ENCODE data around the gene MMRN2.
"Not testable (repeated sequence)": the region's sequence is repeated elsewhere in the genome, so short reads cannot be mapped to it uniquely, and the experiment has no call there.

MMRN2 gene

GRCh38 chr10:86955501-86956194 lies 1.8 kb downstream of the MMRN2 start:
- DNase-seq = no peak

DNA sequence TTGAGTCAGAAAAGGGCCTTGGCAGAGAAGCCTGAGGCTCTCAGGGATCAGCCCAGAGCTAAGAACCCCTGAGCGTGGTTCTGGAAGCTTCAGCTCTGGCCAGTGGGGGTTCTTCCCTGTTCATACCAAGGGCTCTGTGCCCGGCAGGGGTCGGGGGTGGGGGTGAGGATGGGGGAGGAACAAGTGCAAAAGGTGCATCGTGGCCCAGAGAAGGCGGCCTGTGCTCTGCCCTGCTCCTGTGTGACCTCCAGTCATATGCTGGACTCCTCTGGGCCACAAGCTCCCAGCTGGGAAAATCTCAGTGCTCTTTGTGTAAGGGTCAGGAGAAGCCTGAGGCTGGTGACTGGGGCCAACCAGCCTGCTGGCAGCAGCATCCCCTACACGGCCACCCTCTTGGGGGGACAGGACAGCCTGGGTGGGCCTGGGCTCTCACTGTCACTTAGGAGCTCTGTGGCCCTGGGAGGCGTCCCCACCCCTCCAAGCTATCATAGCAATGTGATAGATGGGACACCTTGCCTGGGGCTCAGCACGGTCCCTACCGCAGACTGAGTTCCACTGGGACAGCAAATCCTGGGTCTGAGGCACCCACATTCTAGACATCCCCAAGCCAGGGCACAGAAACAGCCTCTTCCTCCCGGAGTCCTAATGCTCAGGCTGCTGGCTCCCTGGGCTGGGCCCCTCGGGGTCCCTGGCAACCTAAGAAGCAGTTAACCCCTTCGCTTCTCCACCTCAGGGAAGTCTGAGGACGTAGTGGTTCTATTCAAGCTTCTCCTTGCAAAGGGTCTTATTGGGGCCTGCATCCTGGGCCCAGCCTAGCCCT lies 2.5 kb downstream of the MMRN2 start:
- no peak for DNase-seq

GRCh38 chr10:86953747-86954680 lies 3.4 kb downstream of the MMRN2 start:
- no peak for DNase-seq

DNA sequence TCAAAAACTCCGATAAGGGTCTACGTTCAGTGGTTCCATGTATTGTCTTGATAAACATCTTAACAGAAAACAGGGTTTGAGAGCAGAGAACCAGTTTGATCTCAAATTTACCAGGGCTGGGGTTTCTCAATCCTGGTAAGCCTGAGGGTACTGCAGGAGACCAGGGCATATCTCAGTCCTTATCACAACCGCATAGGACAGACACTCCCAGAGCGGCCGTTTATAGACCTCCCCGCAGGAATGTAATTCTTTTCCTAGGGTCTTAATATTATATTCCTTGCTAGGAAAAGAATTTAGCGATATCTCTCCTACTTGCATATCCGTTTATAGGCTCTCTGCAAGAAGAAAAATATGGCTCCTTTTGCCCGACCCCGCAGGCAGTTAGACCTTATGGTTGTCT lies 4.7 kb downstream of the MMRN2 start:
- peak; percentile 17 for DNase-seq

DNA sequence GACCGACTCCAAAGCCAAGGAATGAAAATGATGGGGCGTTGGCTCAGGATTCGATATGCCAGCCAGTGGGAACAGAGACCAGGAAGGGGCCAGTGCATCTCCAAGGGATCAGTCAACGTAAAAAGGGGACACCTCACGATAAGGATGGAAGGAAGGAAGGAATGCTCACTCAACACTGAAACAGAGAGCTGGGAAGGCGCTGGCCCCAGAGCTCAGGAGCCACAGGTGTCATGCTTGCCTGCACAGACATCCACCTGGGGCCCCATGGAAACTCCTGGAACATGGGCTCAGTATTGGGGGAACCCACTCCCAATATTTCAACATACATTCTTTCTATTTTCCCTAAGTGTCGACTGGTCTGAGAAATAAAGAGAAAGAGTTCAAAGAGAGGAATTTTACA lies 5.3 kb downstream of the MMRN2 start:
- no peak for DNase-seq

GRCh38 chr10:86951184-86951761 lies 6.1 kb downstream of the MMRN2 start:
- DNase-seq = no peak

GRCh38 chr10:86950349-86950748 lies 7.1 kb downstream of the MMRN2 start:
- DNase-seq = no peak

DNA sequence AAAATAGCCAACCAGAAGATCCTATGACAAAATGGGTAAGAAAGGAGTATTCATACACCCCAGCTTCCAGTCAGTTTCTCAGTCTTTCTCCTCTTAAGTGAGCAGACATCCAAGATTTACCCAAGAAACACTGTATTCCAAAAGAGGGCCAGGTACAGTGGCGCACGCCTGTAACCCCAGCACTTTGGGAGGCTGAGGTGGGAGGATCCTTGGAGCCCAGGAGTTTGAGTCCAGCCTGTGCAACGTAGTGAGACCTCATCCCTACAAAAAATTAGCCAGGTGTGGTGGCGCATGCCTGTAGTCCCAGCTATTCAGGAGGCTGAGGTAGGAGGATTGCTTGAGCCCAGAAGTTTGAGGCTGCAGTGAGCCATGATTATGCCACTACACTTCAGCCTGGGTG lies 9.6 kb downstream of the MMRN2 start:
- not testable (repeated sequence) for DNase-seq

GRCh38 chr10:86946213-86947155 lies 10.9 kb downstream of the MMRN2 start:
- peak; percentile 78 for DNase-seq

DNA sequence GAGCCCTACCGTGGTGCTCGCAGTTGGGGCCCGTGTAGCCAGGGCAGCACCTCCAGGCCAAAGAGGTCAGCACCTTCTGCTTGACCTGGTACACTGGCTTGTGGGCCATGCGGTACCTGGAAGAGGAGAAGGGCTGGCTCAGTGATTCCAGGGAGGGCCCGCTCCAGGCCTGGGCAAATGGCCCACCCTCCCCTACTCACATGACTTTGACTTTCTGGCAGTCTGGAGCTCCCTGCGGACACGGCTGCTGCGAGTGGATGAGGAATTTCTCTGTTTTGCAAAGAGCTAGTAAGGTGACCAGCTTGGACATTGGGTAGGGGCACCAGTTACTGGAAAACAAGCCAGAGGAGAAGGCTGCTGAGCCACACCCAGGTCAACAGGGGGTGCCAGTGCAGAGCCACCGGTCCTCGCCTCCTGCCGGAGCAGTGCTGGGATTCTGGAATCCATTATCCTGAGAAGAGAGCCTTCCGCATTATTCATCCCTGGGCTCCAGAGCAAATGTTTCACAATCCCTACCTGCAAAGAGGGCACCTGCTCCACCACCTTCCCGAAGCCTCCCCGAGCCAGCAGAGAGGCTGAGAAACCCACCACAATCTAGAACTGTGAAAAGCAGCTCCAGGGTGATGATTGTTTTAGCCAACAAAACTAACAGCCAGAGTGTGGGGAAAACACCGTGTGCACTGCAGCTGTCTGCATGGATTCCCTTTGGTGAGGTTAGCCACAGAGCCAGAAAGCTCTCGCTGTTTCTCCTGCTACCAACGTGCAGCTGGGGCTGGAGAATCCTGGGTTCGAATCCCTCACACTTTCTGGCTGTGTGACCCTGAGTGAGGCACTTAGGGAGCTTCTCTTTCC lies 11.8 kb downstream of the MMRN2 start:
- peak; percentile 35 for DNase-seq

DNA sequence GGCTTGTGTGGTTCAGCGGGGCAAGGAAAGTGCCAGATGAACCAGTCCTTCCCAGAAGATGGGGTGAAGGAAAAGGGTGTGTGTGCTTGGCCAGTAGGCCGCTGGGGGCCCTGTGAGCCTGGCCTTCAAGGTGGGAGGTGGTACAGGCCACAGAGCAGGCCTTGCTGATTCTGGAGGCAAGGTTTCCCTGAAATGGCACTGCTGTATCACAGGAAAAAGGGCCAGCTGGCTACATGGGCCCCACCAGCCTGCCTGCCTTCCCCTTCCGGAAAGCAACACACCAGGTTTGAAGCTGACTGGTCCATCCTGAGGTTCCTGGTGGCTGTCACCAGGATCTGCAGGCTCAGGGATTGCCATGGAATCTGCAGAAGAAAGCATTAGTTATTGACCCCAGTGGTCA lies 12.5 kb downstream of the MMRN2 start:
- DNase-seq = no peak

GRCh38 chr10:86944471-86944870 lies 12.9 kb downstream of the MMRN2 start:
- DNase-seq = no peak

GRCh38 chr10:86944031-86944419 lies 13.4 kb downstream of the MMRN2 start:
- no peak for DNase-seq

DNA sequence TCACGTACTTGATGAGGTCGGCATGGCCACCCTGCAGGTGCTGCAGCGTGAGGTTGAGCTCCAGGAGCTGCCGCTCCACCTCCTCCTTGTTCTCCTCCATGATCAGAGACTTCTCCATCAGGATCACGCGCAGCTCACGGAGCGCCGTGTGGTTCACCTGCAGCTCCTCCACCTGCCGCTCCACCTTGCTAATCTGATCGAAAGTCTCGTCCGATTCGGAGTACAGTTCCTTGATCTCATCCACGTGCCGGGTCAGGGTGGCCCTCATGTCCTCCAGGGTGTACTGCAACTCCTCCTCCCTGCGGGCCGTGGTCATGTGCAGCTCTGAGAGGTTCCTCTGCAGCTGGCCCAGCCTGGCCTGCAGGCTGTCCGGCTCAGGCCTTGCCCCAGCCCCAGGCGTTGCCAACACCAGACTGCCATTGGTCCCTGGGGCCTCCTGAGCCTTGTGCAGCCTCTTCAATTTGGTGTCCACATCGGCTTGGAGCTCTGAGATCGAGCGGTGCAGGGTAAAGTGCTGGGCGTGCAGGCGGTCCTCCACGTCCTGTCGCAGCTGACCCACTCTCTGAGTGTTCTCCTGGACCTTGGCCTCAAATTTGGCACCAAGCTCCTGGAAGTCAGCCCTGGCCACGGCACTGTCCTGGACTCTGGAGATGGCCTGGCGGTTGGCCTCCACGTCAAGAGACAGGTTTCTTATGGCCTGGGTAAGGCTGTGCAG lies 13.9 kb downstream of the MMRN2 start:
- DNase-seq = no peak

DNA sequence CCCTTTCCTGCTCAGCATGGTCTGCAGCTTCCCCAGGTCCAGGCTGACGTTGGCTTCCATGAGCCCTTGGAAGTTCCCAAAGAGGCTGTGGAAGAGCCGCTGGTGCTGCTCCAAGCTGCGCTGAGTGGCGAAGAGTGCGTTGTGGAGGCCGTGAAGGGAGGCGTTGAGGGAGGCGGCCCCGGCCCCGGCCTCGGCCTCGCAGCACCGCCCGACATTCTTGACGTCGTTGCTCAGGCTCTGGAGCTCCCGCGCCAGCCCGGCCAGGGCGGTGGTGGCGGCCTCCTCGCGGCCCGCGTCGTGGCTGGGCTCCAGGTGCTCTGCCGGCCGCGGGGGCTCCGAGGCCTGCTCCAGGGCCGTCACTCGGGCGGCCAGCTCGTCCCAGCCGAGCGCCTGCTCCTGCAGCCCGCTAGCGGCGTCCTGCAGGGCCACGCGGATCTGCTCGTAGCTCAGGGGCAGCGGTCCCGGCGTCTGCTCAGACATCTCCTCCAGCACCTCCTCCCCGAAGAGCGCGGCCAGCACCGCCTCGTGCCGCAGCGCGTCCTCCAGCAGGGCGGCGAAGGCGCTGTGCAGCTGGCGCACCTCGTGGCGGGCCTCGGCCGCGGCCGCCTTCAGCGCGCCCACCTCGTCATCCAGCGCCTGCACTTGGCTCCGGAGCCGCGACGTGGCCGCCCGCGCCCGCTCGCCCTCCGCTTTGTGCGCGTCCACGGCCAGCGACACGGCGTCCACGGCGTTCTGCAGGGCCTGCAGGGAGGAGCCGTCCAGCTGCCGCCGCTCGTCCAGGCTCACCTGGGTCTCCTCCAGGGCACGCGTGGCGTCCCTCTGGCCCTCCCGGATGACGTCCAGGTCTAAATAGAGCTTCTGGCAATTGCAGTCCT lies 14.7 kb downstream of the MMRN2 start:
- DNase-seq = peak; percentile 56

- peak; percentile 56 for DNase-seq
Observed at GRCh38 chr10:86941991-86942421, 15.4 kb downstream of the MMRN2 start.

DNA sequence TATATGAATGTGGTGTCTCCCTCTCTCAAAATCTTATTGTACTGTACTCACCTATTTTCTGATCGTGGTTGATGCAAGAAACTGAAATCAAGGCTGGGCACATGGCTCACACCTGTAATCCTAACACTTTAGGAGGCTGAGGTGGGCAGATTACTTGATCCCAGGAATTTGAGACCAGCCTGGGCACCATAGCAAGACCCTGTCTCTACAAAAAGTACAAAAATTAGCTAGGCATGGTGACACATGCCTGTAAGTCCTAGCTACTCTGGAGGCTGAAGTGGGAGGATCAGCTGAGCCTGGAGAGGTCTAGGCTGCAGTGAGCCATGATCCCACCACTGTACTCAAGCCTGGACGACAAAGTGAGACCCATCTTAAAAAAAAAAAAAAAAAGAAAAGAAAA lies 16.0 kb downstream of the MMRN2 start:
- DNase-seq = no peak

DNA sequence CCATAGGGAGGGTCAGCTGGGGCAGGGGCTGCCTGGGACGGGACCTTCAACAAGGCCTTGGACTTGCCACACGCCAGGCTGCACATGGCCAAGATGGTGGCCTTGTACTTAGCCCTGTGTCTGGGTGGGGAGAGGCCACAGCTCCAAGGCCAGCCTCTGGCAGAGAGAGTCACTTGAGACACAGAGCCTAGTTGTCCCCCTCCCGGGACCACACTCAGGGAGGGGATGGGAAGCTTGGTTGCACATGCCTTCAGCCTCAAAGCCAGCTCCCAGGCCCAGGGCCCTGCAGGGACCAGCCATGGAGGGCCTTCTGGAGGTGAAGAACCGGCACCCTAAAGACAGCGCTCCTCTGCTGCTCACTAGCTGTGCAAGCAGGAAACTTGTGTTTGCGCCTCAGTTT lies 16.7 kb downstream of the MMRN2 start:
- no peak for DNase-seq

- DNase-seq = not testable (repeated sequence)
Observed at GRCh38 chr10:86940076-86940475, 17.3 kb downstream of the MMRN2 start.

Data from DMS53 (cell line).